DND-41 (cell line): ENCODE results near the gene HOXC10.

Experiments used
- ATAC-seq: fragments of 200-7000 bp; cut with Tn5 transposase; 3 replicates; pipeline ENCODE4 v1.9.1; 2021; ENCODE audit warnings: low read depth; ENCODE audit not compliant: insufficient read depth
- DNase-seq: peaks from one replicate; pipeline ENCODE4 v3.0.0-alpha.2; 2020
- H2AFZ ChIP-seq: 2 replicates; pipeline ENCODE4 v1.6.0; 2012; ENCODE audit warnings: low read depth, low read length
- H3K27ac ChIP-seq: 2 replicates; pipeline ENCODE4 v1.5.1; 2012; ENCODE audit warnings: low read length, inconsistent platforms
- H3K27me3 ChIP-seq: fragments of 200-600 bp; sonication (generic); 2 replicates; pipeline ENCODE4 v1.6.0; 2012; ENCODE audit warnings: low read length, mild to moderate bottlenecking, inconsistent platforms; ENCODE audit not compliant: insufficient read depth, poor library complexity
- H3K36me3 ChIP-seq: 2 replicates; pipeline ENCODE4 v1.5.1; 2012; ENCODE audit warnings: low read length, inconsistent platforms; ENCODE audit not compliant: insufficient read depth
- H3K4me1 ChIP-seq: 2 replicates; pipeline ENCODE4 v1.5.1; 2012; ENCODE audit warnings: mild to moderate bottlenecking, low read length; ENCODE audit not compliant: insufficient read depth
- H3K4me2 ChIP-seq: 2 replicates; pipeline ENCODE4 v1.6.0; 2012; ENCODE audit warnings: mild to moderate bottlenecking, moderate library complexity, low read length, inconsistent platforms; ENCODE audit not compliant: insufficient read depth
- H3K4me3 ChIP-seq, 2 experiments: fragments of 200-600 bp in 1 of 2; shearing (Covaris generic) in 1 of 2; 2 replicates each; pipeline ENCODE4 v1.5.1; 2012 to 2016; ENCODE audit warnings: inconsistent platforms in 2 of 2, low read length in 2 of 2, mild to moderate bottlenecking in 2 of 2, low read depth in 1 of 2, moderate library complexity in 1 of 2
- H3K79me2 ChIP-seq: 2 replicates; pipeline ENCODE4 v1.6.0; 2012; ENCODE audit warnings: low read length, inconsistent platforms; ENCODE audit not compliant: insufficient read depth
- H3K9ac ChIP-seq: 2 replicates; pipeline ENCODE4 v1.6.0; 2012; ENCODE audit warnings: low read depth, mild to moderate bottlenecking, inconsistent platforms, low read length, moderate library complexity
- H3K9me3 ChIP-seq: 2 replicates; pipeline ENCODE4 v1.5.1; 2012; ENCODE audit warnings: low read length, moderate library complexity, mild to moderate bottlenecking, inconsistent platforms; ENCODE audit not compliant: insufficient read depth, severe bottlenecking
- H4K20me1 ChIP-seq: 2 replicates; pipeline ENCODE4 v1.6.0; 2012; ENCODE audit warnings: low read length; ENCODE audit not compliant: insufficient read depth
- EZH2 ChIP-seq: IDR thresholded peaks from 3 replicates; pipeline ENCODE4 v1.6.1; 2012; ENCODE audit warnings: borderline replicate concordance, low read depth, mild to moderate bottlenecking, moderate library complexity, low read length, inconsistent platforms; ENCODE audit not compliant: severe bottlenecking
- TF ChIP-seq, protein P1 (sequence below): IDR thresholded peaks from 2 replicates; pipeline ENCODE4 v1.5.1; 2012; ENCODE audit warnings: borderline replicate concordance, low read length, moderate library complexity, mild to moderate bottlenecking; ENCODE audit not compliant: poor library complexity, severe bottlenecking; ENCODE audit errors: extremely low read depth

HOXC10 gene

DNA sequence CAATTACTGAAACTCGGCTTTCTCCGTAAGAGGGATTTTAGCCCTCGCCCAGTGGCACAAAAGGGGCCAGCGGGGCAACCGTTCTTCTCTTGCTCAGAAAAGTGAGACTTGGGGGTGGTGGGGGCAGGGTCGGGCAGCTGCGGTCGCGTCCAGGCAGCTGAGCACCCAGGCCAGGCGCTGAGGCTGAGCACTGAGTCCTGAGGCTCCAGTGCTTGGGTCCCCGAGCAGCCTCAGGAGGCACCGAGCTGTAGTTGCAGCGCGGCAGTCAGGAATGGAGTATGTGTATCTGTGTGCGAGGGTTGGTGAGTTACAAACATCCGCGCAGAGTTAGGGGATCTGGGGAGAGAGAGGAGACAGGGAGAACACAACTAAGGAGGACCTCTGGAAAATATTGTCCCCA is 39.2 kb downstream of the HOXC10 start:
- DNase-seq (no peak), ATAC-seq (no peak)
- Histone ChIP-seq H3K4me1 (no peaks in the 10 kb centered on the region), H3K4me3 (no peak overlapping the region), H2AFZ (no peak overlapping the region), H3K27ac (no peak overlapping the region), H3K9ac (no peak overlapping the region), H4K20me1 (no peaks in the 10 kb centered on the region), H3K9me3 (no peaks in the 10 kb centered on the region), H3K27me3 (peaks cover 56% of the 10 kb centered on the region), H3K4me2 (no peak overlapping the region), H3K36me3 (no peaks in the 10 kb centered on the region), H3K79me2 (no peaks in the 10 kb centered on the region)
- TF ChIP-seq EZH2: no peak
- TF ChIP-seq, protein P1, sequence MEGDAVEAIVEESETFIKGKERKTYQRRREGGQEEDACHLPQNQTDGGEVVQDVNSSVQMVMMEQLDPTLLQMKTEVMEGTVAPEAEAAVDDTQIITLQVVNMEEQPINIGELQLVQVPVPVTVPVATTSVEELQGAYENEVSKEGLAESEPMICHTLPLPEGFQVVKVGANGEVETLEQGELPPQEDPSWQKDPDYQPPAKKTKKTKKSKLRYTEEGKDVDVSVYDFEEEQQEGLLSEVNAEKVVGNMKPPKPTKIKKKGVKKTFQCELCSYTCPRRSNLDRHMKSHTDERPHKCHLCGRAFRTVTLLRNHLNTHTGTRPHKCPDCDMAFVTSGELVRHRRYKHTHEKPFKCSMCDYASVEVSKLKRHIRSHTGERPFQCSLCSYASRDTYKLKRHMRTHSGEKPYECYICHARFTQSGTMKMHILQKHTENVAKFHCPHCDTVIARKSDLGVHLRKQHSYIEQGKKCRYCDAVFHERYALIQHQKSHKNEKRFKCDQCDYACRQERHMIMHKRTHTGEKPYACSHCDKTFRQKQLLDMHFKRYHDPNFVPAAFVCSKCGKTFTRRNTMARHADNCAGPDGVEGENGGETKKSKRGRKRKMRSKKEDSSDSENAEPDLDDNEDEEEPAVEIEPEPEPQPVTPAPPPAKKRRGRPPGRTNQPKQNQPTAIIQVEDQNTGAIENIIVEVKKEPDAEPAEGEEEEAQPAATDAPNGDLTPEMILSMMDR: no peak

DNA sequence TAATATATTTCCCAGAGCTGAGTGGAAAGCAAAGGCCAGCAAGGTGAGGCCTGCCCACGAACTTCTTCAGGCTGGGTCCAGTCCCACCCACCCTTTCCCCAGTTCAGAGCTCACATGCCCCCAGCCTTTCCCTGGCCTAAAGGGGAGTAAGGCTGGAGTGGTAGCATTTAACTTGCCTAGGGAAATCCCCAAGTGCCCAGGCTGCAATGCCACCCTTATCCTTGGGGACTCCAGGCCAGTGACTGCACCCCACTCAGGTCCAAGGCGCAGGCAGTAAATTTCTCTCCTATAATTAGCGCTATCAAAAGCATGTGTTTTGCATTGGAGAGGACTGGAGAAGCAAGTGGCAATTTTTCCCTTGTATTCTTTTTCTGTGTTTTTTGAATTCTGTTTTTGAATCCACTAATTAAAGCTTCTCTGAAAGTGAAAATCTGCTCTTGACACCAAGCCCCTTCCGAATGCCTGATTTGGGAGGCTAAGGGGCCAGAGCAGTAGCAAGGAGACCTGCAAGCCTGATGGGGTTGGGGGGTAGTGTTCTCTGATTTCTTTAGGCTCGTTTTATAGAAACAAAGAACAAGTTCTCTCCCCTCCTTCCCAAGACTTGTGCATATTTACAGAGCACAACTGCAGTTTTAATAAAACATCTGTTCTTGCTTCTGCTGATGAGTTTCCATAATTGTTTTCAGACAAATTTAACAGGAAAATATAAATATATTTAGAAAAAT is 39.8 kb downstream of the HOXC10 start:
- no peak for TF ChIP-seq EZH2
- TF ChIP-seq, protein P1: no peak
- Histone ChIP-seq H3K36me3 (no peaks in the 10 kb centered on the region), H3K27me3 (peaks cover 56% of the 10 kb centered on the region), H3K79me2 (no peaks in the 10 kb centered on the region), H3K4me3 (no peak overlapping the region), H4K20me1 (no peaks in the 10 kb centered on the region), H3K4me1 (no peaks in the 10 kb centered on the region), H3K4me2 (no peak overlapping the region), H3K9ac (no peak overlapping the region), H2AFZ (no peak overlapping the region), H3K9me3 (no peaks in the 10 kb centered on the region), H3K27ac (no peak overlapping the region)
- DNase-seq (no peak), ATAC-seq (no peak)

DNA sequence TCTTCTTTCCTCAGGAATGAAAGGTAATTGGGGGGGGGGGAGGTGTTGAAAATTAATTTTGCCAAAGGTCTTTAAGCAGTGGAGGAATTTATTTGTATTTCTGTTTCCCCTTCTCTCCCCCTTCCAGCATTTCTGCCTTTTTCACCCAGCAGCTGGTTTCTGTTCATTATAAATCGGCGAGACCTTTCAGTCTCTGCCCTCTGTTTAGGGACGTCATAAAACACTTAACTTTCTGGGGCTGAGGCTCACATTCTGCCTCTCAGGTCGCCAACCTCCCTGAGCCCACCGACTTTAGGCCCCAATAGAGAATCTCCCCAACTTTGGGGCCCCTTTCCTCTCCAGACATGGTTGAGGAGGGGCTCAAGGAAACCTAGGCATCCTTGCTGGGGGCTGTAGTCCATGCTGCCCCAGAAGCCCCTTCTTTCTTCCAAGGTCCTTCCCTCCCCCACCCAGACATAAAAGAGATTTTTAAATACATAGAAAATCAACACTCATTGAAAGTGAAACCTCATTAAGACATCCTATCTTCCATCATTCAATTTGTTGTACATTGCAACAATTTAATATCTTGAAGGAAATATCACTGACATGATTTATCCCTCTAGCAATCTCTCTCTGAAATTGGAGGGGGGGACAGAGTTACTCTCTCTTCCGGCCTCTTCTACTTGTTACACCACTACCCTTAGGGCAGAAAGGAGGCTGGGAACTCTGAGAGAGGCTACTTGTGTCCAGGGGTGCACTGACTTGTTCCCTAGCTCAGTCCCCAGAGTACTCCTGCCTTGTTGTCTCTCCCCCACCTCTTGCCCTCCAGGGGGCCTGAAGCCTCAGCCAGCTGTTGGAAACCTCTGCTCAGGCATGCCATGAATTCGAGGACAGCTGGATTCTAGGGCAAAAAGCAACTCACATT is 40.8 kb downstream of the HOXC10 start:
- ATAC-seq (no peak), DNase-seq (no peak)
- H3K27ac ChIP-seq: no peak overlapping the region
- no peak overlapping the region for H3K4me3 ChIP-seq
- no peaks in the 10 kb centered on the region for H3K36me3 ChIP-seq
- H3K27me3 ChIP-seq: peaks cover 56% of the 10 kb centered on the region
- no peak overlapping the region for H3K4me2 ChIP-seq
- H3K79me2 ChIP-seq: no peaks in the 10 kb centered on the region
- no peaks in the 10 kb centered on the region for H4K20me1 ChIP-seq
- TF ChIP-seq, protein P1: no peak
- no peak for TF ChIP-seq EZH2
- no peaks in the 10 kb centered on the region for H3K9me3 ChIP-seq
- H3K4me1 ChIP-seq: no peaks in the 10 kb centered on the region
- H2AFZ ChIP-seq: no peak overlapping the region
- H3K9ac ChIP-seq: no peak overlapping the region
